GM12865 (cell line): ENCODE results near the gene DUSP16.
A peak's percentile ranks its signal among the peaks of the same experiment; 100 is the strongest.

ENCODE experiments used
- DNase-seq: peaks from one replicate; pipeline ENCODE4 v3.0.0; 2010; ENCODE audit warnings: low read depth
- H3K4me3 ChIP-seq: 2 replicates; pipeline ENCODE4 v1.5.1; 2011; ENCODE audit warnings: mild to moderate bottlenecking, low read depth, low read length, control low read depth
- TF ChIP-seq, protein P1 (sequence below): IDR thresholded peaks from 2 replicates; pipeline ENCODE4 v1.5.1; 2011; ENCODE audit warnings: low read length, control low read depth, low read depth, inconsistent platforms; ENCODE audit not compliant: insufficient read depth; ENCODE audit errors: missing control alignments

The DUSP16 gene

DNA sequence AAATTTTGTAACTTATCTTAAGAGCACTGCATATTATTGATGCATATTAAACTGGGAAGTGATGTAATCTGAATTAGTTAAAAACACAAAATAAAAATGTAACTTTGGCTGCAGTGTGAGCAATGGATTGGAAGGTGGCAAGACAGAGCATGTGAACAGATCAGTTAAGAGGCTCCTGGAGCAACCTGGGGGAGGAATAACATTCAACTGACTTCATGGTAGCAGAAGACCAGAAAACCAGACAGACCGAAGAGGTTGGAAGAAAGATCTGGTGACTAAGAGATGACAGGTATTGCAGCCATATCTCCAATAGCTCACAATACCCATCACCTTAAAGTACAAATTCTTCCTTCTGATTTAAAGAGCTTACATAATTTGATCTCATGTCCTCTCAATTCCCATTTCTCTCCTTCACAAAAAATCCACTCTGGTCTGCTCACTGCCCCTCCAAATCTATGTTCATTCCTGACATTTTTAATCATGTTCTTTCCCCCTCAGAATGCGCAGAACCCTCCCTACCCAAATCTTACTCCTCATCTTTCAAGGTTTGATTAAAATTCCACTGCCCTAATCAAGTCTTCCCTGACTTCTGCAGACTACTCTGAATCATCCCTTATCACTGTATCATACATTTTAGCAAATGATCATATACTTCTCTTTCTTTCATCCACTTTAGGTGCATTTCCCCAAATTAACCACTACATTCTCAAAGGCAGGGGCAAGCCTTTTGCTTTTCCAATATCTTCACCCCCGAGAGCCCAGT, 51.5 kb downstream of the DUSP16 start:
- no peak overlapping the region for H3K4me3 ChIP-seq
- no peak for DNase-seq
- TF ChIP-seq, protein P1, sequence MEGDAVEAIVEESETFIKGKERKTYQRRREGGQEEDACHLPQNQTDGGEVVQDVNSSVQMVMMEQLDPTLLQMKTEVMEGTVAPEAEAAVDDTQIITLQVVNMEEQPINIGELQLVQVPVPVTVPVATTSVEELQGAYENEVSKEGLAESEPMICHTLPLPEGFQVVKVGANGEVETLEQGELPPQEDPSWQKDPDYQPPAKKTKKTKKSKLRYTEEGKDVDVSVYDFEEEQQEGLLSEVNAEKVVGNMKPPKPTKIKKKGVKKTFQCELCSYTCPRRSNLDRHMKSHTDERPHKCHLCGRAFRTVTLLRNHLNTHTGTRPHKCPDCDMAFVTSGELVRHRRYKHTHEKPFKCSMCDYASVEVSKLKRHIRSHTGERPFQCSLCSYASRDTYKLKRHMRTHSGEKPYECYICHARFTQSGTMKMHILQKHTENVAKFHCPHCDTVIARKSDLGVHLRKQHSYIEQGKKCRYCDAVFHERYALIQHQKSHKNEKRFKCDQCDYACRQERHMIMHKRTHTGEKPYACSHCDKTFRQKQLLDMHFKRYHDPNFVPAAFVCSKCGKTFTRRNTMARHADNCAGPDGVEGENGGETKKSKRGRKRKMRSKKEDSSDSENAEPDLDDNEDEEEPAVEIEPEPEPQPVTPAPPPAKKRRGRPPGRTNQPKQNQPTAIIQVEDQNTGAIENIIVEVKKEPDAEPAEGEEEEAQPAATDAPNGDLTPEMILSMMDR, result no peak

- DNase-seq, result no peak
- no peak overlapping the region for H3K4me3 ChIP-seq
- TF ChIP-seq, protein P1, result no peak
These were observed 52.1 kb downstream of the DUSP16 start for GRCh38 chr12:12510551-12510950.

- no peak for DNase-seq
- no peak overlapping the region for H3K4me3 ChIP-seq
- TF ChIP-seq, protein P1, result no peak
These were observed 52.5 kb downstream of the DUSP16 start for GRCh38 chr12:12510141-12510540.

GRCh38 chr12:12508612-12509011, 54.1 kb downstream of the DUSP16 start:
- H3K4me3 ChIP-seq, result no peak overlapping the region
- TF ChIP-seq, protein P1, result no peak
- no peak for DNase-seq

- DNase-seq, result no peak
- H3K4me3 ChIP-seq, result no peak overlapping the region
- TF ChIP-seq, protein P1, result no peak
These were observed 55.5 kb downstream of the DUSP16 start for GRCh38 chr12:12507121-12507520.

DNA sequence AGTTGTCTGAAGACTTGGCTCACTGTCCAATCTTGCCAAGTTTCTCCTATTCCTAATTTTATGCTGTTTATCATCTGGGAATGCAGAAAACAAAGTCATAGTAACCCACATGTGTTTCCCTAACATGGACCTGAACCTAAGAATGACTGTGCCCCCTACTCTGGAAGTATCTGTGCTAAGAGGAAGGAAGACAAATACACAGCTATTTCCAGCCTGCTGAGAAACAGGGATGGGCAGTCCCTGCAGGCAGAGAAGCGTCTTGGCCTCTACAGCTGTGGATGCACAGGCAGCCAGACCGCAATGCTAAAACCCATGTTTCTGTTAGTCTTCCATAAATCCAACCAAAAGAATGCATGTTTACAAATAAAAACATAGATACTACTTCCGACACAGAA, 56.2 kb downstream of the DUSP16 start:
- TF ChIP-seq, protein P1, result no peak
- no peak for DNase-seq
- peak overlapping the region; percentile 23 for H3K4me3 ChIP-seq
